Uterus (tissue), 2 donors: ENCODE measurements around the gene NEMF.

Experiments used
- CTCF ChIP-seq, 4 experiments: fragments of 200-600 bp in 2 of 4; fragments of 450-650 bp in 2 of 4; sonication (generic) in 2 of 4; IDR thresholded peaks; one replicate each; pipeline ENCODE4 v1.5.1; 2016 to 2019; ENCODE audit warnings: antibody characterized with exemption in 4 of 4, mild to moderate bottlenecking in 2 of 4, moderate library complexity in 1 of 4
- POLR2A ChIP-seq, 2 donors: fragments of 450-650 bp; IDR thresholded peaks; one replicate each; pipeline ENCODE4 v1.6.1; 2016; ENCODE audit warnings: antibody characterized with exemption in 2 of 2, mild to moderate bottlenecking in 1 of 2, moderate library complexity in 1 of 2

- no peak for TF ChIP-seq CTCF (IDR thresholded peaks at IDR 0.05)
- no peak for TF ChIP-seq POLR2A (IDR thresholded peaks at IDR 0.05)
These were observed 48.4 kb upstream of the NEMF start for GRCh38 chr14:49900973-49901372.
